ENCODE data around the gene STAU1.
"Not testable (repeated sequence)": the region's sequence is repeated elsewhere in the genome, so short reads cannot be mapped to it uniquely, and the experiment has no call there.

STAU1 gene

DNA sequence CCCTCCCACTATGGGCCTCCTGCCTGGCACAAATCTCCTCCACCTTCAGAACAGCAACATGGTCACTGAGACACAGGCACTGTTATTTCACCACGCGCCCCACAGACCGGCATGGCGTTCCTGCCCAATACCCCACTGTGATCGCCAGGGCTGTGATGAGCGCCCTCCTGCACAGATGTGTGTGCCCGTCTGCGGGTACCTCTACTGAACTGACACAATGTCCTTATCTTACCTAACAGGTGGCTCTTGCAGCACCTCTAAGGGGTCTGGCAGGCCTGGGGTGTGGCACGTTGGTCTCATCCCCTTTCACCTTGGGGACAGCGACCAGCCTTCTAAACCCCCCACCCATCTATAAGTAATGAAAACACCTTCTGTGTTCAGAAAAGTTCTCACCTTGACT is 64.2 kb downstream of the STAU1 start:
- DNase-seq (ENCODE audit: low read depth in 3 of 3, low spot score in 1 of 3): no peak

GRCh38 chr20:49122920-49123319 is 65.2 kb downstream of the STAU1 start:
- no peak for DNase-seq (ENCODE audit: low read depth in 3 of 3, low spot score in 1 of 3)

- DNase-seq (ENCODE audit: low read depth in 3 of 3, low spot score in 1 of 3): no peak
These were observed 68.1 kb downstream of the STAU1 start for GRCh38 chr20:49119988-49120387.

- no peak for DNase-seq (ENCODE audit: low read depth in 3 of 3, low spot score in 1 of 3)
These were observed 69.8 kb downstream of the STAU1 start for GRCh38 chr20:49118307-49118706.

GRCh38 chr20:49115564-49115963 is 72.6 kb downstream of the STAU1 start:
- DNase-seq (ENCODE audit: low read depth in 3 of 3, low spot score in 1 of 3): no peak

- no peak for DNase-seq (ENCODE audit: low read depth in 3 of 3, low spot score in 1 of 3)
These were observed 75.4 kb downstream of the STAU1 start for GRCh38 chr20:49112596-49113274.

GRCh38 chr20:49110767-49111694 is 77.1 kb downstream of the STAU1 start:
- no peak for DNase-seq (ENCODE audit: low read depth in 3 of 3, low spot score in 1 of 3)

DNA sequence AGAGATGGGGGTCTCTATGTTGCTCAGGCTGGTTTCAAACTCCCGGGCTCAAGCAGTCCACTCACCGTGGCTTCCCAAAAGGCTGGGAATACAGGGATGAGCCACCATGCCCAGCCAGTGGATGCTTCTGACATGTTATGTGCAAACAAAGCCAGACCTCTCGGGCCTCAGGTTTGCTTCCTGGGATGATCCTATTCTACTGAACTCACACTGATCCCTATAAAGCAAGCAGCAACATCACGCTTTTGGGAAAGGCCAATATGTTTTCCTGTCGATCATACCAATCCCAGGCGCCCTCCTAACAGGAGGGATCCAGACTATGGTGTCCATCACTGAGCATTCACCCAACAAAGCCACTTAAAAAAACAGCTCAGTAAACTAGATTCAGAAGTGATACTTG is 81.8 kb downstream of the STAU1 start:
- DNase-seq (ENCODE audit: low read depth in 3 of 3, low spot score in 1 of 3): no peak

DNA sequence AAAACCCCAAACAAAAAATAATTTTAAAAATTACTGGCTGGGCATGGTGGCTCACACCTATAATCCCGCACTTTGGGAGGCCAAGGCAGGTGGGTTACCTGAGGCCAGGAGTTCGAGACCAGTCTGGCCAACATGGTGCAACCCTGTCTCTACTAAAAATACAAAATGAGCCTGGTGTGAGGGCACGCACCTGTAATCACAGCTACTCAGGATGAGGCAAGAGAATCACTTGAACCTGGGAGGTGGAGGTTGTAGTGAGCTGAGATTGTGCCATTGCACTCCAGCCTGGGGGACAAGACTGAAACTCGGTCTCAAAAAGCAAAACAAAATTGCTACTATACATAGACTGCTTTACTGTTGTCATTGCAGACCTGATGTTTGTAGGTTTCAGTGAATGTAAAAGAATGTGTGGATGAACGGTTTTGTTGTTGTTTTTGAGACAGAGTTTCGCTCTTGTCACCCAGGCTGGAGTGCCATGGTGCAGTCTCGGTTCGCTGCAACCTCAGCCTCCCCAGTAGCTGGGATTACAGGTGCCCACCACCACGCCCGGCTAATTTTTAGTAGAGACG is 83.1 kb downstream of the STAU1 start:
- not testable (repeated sequence) for DNase-seq (ENCODE audit: low read depth in 3 of 3, low spot score in 1 of 3)

GRCh38 chr20:49104365-49104648 is 83.8 kb downstream of the STAU1 start:
- no peak for DNase-seq (ENCODE audit: low read depth in 3 of 3, low spot score in 1 of 3)

- no peak for DNase-seq (ENCODE audit: low read depth in 3 of 3, low spot score in 1 of 3)
These were observed 84.3 kb downstream of the STAU1 start for GRCh38 chr20:49103647-49104364.

DNA sequence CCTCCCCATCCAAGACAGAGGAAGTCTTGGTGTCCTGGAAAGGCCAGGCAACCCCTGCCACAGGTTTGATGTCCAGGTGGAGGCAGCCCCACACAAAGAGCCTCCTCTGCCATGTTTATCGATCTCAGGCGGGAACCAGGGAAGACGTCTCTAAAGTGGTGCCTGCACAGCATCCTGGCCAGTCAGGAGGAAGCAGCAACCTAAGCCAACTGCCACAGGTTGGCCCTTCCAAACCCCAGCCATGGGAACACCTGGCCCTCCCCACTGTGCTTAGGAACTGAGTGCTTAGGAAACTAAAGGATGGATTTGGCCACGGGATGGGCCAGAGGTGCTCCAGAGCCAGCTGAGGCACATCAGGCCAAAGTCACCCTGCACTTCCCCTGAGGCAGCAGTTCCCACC is 85.1 kb downstream of the STAU1 start:
- no peak for DNase-seq (ENCODE audit: low read depth in 3 of 3, low spot score in 1 of 3)

DNA sequence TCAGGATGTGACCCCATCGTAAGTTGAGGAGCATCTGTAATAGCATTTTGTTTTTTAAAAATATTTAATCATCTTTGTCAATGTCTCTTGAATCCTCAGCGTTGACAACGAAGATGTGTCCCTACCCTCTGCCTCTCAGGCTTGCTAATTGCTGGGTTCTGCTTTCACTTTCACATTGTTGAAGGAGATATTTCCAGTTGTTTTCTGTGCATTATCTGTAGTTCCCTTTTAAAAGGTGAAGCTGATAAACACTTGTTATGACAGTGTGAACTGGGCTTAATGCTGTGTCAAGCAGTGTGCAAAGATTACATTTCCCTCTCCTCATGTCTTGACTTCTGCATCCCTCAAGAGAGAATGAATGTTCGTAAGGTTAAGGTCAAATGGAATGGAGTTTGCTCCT is 87.2 kb downstream of the STAU1 start:
- no peak for DNase-seq (ENCODE audit: low read depth in 3 of 3, low spot score in 1 of 3)

- DNase-seq (ENCODE audit: low read depth in 3 of 3, low spot score in 1 of 3): not testable (repeated sequence)
These were observed 87.8 kb downstream of the STAU1 start for GRCh38 chr20:49100292-49100691.

DNA sequence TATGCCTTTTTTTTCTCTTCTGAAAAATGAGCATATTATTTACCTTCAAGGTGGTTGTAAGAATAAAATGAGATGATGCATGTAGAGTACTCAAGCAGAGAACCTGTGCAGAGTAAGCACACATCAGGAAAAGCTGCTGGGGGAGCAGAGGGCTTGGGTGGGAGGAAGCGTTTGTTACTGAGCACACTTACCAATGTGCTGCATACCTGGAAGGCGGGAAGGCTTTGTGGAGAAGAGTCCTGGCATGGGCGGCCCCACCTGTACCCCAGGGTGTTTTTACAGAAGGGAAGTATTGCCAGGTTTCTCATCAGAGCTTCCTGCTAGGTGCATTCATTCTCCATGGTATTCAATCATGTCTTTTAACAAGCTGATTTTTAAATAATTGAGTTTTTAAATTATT is 89.1 kb downstream of the STAU1 start:
- no peak for DNase-seq (ENCODE audit: low read depth in 3 of 3, low spot score in 1 of 3)

GRCh38 chr20:49098136-49098535 is 90.0 kb downstream of the STAU1 start:
- no peak for DNase-seq (ENCODE audit: low read depth in 3 of 3, low spot score in 1 of 3)

DNA sequence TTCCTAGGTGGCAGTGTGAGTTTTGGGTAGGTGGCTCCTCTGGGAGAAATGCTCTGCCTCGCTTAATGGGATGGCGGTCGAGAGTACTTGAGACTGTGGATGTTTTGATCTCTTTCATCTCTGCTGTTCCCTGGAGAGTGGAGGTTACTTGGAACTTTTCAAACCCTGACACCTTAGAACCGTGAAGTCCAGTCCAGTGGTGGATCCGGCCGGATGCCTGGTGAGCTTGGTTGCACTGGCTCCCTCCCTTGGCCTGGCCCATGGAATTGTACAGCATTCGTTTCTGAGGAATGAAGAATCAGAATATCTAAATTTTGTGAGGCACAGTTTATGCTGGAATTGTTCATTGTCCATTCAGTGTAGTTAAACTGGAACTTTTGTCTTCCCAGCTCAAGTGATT is 91.0 kb downstream of the STAU1 start:
- DNase-seq (ENCODE audit: low read depth in 3 of 3, low spot score in 1 of 3): no peak

GRCh38 chr20:49096203-49096730 is 91.9 kb downstream of the STAU1 start:
- no peak for DNase-seq (ENCODE audit: low read depth in 3 of 3, low spot score in 1 of 3)

GRCh38 chr20:49091762-49092161 is 96.4 kb downstream of the STAU1 start:
- DNase-seq (ENCODE audit: low read depth in 3 of 3, low spot score in 1 of 3): no peak

GRCh38 chr20:49091104-49091503 is 97.0 kb downstream of the STAU1 start:
- no peak for DNase-seq (ENCODE audit: low read depth in 3 of 3, low spot score in 1 of 3)

GRCh38 chr20:49082295-49082694 is 105.8 kb downstream of the STAU1 start:
- not testable (repeated sequence) for DNase-seq (ENCODE audit: low read depth in 3 of 3, low spot score in 1 of 3)
